GM20000 (cell line): ENCODE measurements around the gene CDHR3.

Experiments used
- DNase-seq: peaks from one replicate; pipeline ENCODE4 v3.0.0; 2012; ENCODE audit warnings: low spot score
- CTCF ChIP-seq: IDR thresholded peaks from 2 replicates; pipeline ENCODE4 v1.5.1; 2012; ENCODE audit warnings: mild to moderate bottlenecking, control low read depth; ENCODE audit errors: extremely low read depth, missing control alignments

The CDHR3 gene

DNA sequence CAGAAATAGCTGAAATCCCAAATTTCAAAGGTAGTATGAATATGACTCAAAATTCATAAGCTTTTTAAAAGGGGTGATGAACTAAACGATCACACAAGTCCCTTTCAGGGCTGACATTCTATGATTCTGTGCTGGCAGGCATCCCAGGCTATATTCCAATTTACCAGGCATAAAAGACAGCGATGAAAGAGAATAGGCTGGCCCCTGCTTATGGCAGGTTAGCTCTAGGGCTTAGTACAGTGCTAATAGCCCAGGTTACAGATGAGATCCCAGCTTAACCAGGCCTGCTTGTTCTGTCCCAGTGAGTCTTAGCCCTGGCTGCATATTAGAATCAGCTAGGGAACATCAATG is 56.4 kb downstream of the CDHR3 start:
- no peak for TF ChIP-seq CTCF
- DNase-seq, result no peak

GRCh38 chr7:106021151-106022067 is 58.3 kb downstream of the CDHR3 start:
- TF ChIP-seq CTCF, result no peak
- DNase-seq, result no peak

DNA sequence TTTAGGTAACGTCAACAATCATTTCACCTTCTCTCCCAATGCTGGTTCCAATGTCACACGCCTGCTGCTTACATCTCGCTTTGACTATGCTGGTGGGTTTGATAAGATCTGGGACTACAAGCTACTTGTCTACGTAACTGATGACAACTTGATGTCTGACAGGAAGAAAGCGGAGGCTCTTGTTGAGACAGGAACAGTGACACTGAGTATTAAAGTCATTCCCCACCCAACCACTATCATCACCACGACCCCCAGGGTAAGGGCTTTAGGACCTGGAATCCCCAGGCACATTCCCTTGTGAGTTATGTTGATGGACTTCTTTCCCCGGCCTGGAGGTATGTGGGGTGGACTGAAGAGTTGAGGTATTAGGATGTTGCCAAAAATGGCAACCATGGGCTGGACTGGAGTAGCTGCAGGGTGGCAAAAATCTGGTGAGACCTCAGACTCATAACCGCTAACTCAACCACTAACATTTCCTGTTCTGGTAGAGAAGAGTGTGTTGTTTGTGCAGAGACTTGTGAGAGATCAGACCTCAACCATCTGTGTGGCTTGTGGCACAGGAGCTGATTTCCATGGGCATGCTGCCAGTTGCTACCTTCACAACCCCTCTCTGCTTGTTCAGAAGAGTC is 59.2 kb downstream of the CDHR3 start:
- no peak for TF ChIP-seq CTCF
- no peak for DNase-seq

DNA sequence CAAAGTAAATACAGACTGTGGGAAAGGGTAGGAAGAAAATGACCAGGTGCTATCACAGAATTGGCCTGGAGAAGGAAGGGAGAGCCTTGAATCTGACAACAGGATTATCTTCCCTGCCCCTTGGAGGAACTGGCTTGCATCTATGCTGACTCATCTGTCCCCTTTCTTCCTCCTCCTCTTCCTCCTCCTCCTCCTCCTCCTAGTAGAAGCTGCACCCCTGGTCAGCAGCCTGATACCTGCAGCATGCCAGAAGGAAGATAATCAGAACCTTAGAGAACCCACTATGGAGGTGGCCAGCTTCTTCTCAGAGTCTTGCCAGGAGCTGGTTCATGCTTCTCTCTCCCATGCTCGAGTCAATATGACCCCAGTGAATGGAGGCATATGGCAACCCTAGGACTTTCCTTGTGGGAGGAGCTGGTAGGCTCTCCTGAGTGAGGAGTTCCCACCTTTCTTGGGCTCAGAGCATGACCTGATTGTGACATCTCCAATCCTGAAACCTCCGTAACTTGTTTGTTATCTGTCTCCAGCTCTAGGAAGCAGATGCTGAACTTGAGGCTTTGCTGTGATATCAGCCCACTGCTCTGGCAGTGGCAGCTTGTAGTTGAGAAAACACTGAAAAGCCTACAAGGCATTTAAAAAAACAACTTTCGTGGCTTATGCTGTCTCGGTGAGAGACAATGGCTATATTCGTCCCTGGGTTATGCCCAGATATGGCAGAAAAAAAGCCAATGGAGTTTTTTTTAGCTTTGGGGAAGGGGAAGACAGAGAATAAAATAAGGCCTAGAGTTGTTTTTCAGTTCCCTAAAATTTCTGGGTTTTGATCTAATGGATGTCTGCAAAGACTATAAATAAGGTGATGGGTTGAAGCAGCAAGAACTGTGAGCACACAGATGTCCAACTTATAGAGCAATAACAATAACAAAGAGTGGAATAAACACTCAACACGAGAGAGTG is 60.6 kb downstream of the CDHR3 start:
- TF ChIP-seq CTCF, result no peak
- DNase-seq, result no peak

- TF ChIP-seq CTCF, result no peak
- no peak for DNase-seq
Measured at GRCh38 chr7:106026101-106026500, 63.0 kb downstream of the CDHR3 start.

GRCh38 chr7:106029451-106029850 is 66.4 kb downstream of the CDHR3 start:
- no peak for TF ChIP-seq CTCF
- DNase-seq, result no peak
